HL-60/S4 treated with retinoic acid at 250 ng/mL for 4 days and 3 days (cell line): ENCODE data around the gene KLHL36.
"Not testable (repeated sequence)": the region's sequence is repeated elsewhere in the genome, so short reads cannot be mapped to it uniquely, and the experiment has no call there.

Source experiments
- in situ Hi-C: fragments of 300-500 bp; cut with MboI; formaldehyde crosslinking; loops from 2 replicates; pipeline ENCODE4 v1.7.0; 2022; ENCODE audit warnings: low sequenced_read_pairs

KLHL36 gene

DNA sequence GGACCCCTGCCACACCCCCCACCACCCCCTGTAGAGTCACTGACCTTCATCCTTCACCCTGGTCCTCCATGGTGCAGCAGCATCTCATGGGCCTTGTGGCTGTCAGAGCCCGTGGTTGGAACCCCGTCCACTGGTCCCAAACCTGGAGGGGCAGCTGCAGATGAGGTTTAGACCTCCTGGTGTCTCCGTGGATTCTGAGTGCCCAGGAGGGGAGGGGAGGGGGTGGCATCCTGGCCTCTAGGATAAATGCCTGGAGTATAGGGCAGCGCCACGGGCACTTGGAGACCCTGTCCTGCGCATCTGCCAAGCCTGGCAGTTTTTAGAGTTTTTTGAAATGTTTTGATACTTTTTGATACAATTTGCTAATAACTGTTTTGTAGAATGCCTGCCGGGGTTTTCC is 17.5 kb downstream of the KLHL36 start:
- in situ Hi-C loops = no loop called here

DNA sequence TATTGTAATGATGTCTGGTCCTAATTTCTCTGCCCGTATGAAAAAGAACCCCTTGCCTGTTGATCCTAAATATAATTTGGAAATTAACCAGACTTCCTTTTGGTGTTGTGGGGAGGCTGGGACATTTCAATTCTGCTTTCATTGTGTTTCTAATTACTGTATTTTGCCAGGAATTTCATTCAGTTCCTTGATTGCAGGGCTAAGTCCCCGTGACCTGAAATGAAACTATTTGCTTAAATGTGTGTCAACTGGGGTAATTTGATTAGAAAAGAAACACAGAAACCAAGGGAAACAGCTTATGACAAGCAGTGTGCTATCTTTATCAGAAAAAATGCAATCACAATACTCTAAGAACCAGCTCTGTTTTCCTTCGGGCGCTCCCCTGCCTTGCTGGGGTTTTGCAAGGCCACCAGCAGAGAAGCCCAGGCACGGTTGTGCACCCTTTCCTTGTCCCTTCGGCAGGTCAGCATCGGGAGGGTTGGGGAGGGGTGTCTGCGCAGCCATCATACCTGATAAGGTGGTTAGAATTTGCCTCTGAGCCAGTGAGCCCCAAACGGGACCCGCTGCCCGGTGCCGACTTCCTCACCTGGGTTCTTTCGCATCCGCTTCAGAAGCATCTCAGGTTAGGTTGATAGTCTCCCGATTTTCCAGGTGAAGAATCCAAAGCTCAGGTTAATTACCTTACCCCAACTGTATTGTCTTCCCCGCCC is 19.4 kb downstream of the KLHL36 start:
- in situ Hi-C loops = no loop called here

DNA sequence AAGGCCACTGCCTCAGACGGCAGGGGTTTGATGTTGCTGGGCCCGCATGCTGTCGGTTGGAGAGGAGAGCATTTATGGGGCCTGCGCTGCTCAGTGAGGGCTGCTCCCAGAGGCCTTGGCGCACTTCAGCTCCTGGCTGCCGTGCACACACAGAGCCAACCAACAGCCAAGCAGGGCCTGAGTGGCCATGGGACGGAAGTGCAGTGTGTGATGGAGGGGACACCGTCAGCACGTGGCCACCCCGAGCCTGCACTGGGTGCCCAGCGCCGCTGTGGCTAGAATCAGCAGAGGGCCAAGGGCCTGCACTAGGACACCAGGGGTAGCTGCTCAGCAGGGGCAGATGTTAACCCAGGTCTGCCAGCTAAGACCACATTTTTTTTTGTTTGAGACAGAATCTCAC is 21.8 kb downstream of the KLHL36 start:
- in situ Hi-C loops = no loop called here

GRCh38 chr16:84672276-84673202 is 24.2 kb downstream of the KLHL36 start:
- in situ Hi-C loops = no loop called here

GRCh38 chr16:84673203-84673535 is 24.9 kb downstream of the KLHL36 start:
- in situ Hi-C loops = no loop called here

DNA sequence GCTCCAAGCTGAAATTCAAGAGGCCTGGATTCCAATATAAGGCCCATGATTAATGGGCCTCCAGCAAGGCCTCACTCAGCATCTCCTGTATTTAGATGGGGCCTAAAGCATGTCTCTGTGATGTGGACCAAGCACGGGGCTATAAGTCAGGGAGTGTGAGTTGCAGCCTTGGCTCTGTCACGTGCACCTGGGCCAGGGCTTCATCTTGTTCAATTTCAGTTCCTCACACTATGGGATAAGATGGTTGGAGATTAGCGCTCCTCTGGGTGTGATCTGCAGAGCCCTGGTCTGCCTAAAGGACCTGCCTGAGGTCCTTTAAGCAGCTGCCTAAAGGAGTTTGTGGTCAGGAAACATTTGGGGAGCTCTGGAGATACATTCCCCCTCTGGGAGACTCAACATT is 25.2 kb downstream of the KLHL36 start:
- in situ Hi-C loops = no loop called here

DNA sequence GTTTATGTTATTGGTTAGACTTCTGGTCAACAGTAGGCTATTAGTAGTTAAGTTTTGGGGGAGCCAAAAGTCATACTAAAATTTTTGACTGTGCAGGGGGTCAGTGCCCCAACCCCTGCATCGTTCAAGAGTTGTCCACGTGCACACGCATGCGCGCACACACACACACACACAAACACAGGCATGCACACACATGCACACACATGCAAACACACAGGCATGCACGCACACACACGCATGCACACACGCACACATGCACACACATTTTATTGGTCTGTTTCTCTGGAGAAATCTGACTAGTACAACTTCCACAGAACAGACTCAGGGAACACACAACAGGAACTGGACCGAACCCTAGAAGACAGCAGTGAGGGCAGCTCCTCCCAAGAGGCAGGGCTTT is 27.1 kb downstream of the KLHL36 start:
- in situ Hi-C loops = no loop called here

DNA sequence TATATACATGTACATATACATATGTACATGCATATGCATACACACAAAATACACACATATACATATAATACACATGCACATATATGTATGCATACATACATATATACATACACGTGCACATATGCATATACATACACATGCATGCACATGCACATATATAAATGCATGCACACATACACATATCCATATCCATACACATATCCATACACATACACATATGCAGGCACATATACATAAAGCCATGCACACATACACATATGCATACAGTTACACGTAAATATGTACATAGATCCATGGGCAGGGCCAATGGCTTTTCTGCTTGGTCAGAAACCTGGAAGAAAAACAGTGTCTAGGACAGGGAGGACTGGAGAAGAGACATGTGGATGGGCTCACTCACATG is 27.6 kb downstream of the KLHL36 start:
- in situ Hi-C loops = no loop called here

DNA sequence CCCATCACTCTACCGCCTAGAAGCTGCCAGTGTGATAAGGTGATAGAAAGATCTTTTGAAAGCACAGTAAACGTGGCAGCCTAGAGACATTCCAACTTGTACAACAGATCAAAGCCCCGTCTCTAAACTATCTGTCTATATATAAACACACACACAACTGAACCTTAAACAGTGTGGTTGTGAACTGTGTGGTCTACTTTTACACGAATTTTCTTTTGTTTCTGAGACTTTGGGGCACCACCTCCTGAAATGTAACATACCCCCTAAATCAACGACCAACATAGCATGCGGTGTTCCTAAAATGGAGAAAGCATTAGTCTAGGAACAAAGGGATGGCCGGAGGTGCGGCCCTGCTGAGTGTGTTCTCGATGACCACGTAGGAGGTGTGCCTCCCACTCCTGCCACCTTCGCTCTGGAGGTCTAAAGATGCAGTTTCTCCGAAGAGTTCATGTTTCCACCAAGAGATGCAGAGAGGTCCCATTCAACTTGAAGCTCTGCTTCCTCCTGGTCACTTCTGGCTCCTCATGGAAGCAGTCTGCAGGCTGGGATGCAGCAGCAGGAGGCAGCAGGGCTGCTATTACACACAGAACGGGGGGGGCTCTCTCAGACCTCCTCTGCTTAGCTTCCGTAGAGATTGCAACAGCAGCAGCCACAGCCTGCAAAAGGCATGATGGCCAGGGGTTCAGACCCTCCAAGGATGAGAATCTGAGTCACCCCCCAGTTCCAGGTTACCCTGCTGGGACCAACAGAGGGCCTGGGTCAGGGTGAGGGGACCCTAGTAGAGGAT is 28.9 kb downstream of the KLHL36 start:
- in situ Hi-C loops = no loop called here

- in situ Hi-C loops = no loop called here
Observed at GRCh38 chr16:84677849-84678248, 29.5 kb downstream of the KLHL36 start.

GRCh38 chr16:84678541-84678940 is 30.2 kb downstream of the KLHL36 start:
- in situ Hi-C loops = no loop called here

- in situ Hi-C loops = no loop called here
Observed at GRCh38 chr16:84680165-84680842, 32.0 kb downstream of the KLHL36 start.

- in situ Hi-C loops = no loop called here
Observed at GRCh38 chr16:84680843-84681629, 32.7 kb downstream of the KLHL36 start.

DNA sequence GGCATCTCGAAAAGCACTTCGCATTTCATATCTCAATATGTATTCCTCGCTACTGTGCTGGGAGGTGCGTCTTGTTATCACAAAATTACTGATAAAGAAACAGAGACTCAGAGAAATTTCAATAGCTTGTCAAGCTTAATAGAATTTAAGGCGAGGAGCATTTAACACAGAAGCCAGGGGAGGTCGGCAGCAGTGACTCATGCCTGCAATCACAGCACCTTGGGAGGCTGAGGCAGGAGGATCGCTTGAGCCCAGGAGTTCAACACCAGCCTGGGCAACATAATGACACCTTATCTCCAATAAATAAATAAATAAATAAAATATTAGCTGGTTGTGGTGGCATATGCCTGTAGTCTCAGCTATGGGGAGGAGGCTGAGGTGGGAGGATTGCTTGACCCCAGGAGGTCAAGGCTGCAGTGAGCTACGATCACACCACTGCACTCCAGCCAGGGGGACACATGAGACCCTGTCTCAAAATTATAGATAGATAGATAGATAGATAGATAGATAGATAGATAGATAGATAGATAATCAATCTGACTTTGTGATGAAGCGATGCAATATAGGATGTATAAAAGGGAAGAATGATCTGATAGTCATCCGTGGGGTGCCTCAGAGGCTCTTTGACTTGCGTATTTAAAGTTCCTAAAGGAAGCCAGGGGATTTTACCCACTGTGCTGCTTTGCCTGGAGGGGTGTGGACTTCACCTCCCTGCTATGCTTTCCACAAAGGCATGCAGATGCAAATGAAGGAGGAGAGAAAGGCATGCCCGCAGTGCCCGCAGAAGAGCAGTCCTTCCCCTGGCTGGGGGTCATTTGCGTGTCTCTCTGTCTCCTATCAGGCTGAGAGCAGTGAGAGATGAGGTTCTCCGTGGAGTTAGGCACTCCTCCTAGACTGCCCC is 35.6 kb downstream of the KLHL36 start:
- in situ Hi-C loops = no loop called here

DNA sequence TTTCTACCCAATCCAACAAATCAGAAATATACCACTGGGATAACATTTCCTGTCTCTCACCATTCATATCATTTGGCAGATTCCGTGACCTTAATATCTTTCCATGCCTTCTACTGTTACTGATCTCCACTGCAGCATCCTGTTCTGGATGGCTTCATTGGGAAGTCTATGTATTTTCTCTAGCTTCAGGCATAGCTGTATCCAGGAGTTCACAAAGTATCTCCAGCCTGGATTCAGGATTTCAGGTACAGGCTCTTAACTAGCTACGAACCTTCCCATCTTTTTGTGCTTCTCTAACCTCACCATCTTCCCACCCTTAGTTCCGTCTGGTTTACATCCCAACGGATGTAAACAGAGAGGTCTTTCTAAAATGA is 36.3 kb downstream of the KLHL36 start:
- in situ Hi-C loops = no loop called here

DNA sequence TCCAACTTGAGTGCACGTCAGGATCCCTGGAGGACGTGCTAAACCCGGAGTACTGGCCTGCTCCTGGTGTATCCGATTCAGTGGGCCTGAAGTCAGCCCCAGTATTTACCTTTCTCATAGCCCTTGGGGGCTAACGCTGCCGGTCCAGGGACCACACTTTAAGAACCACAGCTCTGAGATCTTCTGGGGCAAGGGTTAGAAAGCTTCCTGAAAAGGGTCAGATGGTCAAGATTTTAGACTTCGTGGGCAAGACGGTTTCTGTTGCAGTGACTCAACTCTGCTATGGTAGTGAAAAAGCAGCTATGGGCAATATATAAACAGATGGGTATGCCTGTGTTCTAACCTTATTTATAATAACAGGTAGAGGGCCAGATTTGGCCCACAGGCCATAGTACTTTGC is 36.9 kb downstream of the KLHL36 start:
- in situ Hi-C loops = no loop called here

GRCh38 chr16:84686707-84687298 is 38.5 kb downstream of the KLHL36 start:
- in situ Hi-C loops = no loop called here

DNA sequence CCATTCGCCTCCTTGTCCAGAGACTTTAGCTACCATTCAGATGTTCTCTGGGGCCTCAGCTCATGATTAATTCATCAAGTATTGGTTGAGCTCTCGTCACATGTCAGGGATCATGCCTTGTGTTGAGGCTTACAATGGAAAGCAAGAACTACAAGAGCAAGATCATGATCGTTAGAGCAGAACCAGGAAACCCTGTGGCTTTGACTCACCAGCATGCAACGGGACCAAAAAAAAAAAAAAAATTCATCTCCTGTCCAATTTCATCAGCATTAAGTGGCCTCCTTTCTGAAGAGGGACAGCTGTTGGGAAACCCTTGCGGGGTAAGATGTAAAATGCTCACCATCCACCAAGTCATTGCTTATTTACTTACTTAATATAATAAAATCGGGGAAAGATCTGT is 39.4 kb downstream of the KLHL36 start:
- in situ Hi-C loops = no loop called here

- in situ Hi-C loops = not testable (repeated sequence)
Observed at GRCh38 chr16:84688163-84688562, 39.9 kb downstream of the KLHL36 start.
